K562 (cell line): Measurements from ENCODE around the gene DGCR6L. TPM values are rescaled to one million over a fixed set of nuclear protein-coding genes. Genes with fewer than 3 reads are reported as not detected.
"Not testable (repeated sequence)": the region's sequence is repeated elsewhere in the genome, so short reads cannot be mapped to it uniquely, and the experiment has no call there.

Experiments
- ATAC-seq: fragments of 200-7000 bp; cut with Tn5 transposase; 3 replicates; pipeline ENCODE4 v1.9.1; 2020; ENCODE audit warnings: moderate library complexity
- BruUV-seq: library from RNA; stranded (reverse); fragments of 400-500 nt; replicated peaks from 2 replicates; lab custom pipeline; 2021; lab: Mats Ljungman, UMichigan
- CTCF ChIA-PET: fragments of 300-600 bp; formaldehyde crosslinking; extraction: SDS; loops from one replicate; lab custom pipeline; 2021; ENCODE audit warnings: low intra/inter-chr PET ratio; lab: Yijun Ruan, JAX
- POLR2A ChIA-PET: fragments of 300-600, 350-650 bp; sonication (Branson Sonifier 250); formaldehyde crosslinking; extraction: SDS; loops from one replicate; lab custom pipeline; 2021; ENCODE audit warnings: antibody characterized with exemption, inconsistent platforms; lab: Yijun Ruan, JAX
- DNase-seq, 4 experiments: peaks; one replicate each; pipeline versions ENCODE4 v3.0.0 to v3.0.0-alpha.2; 2011 to 2018; ENCODE audit warnings: low spot score in 3 of 4, mixed read lengths in 3 of 4; ENCODE audit errors: extremely low read depth in 1 of 4
- FAIRE-seq: peaks from 2 replicates; lab custom pipeline; 2011; peaks lifted over from hg19 to GRCh38; lab: Jason Lieb, UNC
- H2AFZ ChIP-seq: 2 replicates; pipeline ENCODE4 v1.6.0; 2011; ENCODE audit warnings: low read depth, low read length, control low read depth, inconsistent platforms
- H3K27ac ChIP-seq: fragments of 200-600 bp; 3 replicates; pipeline ENCODE4 v1.8.0; 2011; ENCODE audit warnings: low read depth, mild to moderate bottlenecking, control low read depth, inconsistent platforms, low read length, moderate library complexity, mixed read lengths; ENCODE audit errors: extremely low read depth
- H3K27me3 ChIP-seq, 2 experiments: fragments of 300-600 bp in 1 of 2; 2 replicates in 1 of 2; 3 replicates in 1 of 2; pipeline versions ENCODE4 v1.6.0 to v1.8.0; 2011; ENCODE audit warnings: inconsistent platforms in 2 of 2, low read length in 2 of 2, mild to moderate bottlenecking in 1 of 2, mixed read lengths in 1 of 2, moderate library complexity in 1 of 2; ENCODE audit not compliant: control insufficient read depth in 2 of 2, insufficient read depth in 2 of 2
- H3K36me3 ChIP-seq: fragments of 300-600 bp; 3 replicates; pipeline ENCODE4 v1.8.0; 2011; ENCODE audit warnings: mild to moderate bottlenecking, low read length, inconsistent platforms; ENCODE audit not compliant: control insufficient read depth, insufficient read depth
- H3K4me1 ChIP-seq, 2 experiments: fragments of 200-600 bp in 1 of 2; replicated peaks in 1 of 2; 2 replicates in 1 of 2; 3 replicates in 1 of 2; pipeline versions ENCODE4 v1.5.1 to v1.8.0; 2011; ENCODE audit warnings: inconsistent platforms in 2 of 2, low read length in 2 of 2, mild to moderate bottlenecking in 1 of 2, mixed read lengths in 1 of 2, moderate library complexity in 1 of 2; ENCODE audit not compliant: control insufficient read depth in 2 of 2, insufficient read depth in 2 of 2
- H3K4me2 ChIP-seq: 2 replicates; pipeline ENCODE4 v1.6.1; 2011; ENCODE audit warnings: low read length, control low read depth, inconsistent platforms, mixed read lengths; ENCODE audit not compliant: insufficient read depth
- H3K4me3 ChIP-seq: fragments of 200-600 bp; sonication (generic), shearing (Covaris generic); 2 replicates; pipeline ENCODE4 v1.5.1; 2016; ENCODE audit warnings: control low read depth, inconsistent platforms
- H3K79me2 ChIP-seq: fragments of 200-600 bp; 3 replicates; pipeline ENCODE4 v1.8.0; 2011; ENCODE audit warnings: low read length, inconsistent platforms; ENCODE audit not compliant: control insufficient read depth, insufficient read depth
- H3K9ac ChIP-seq, 2 experiments: 2 replicates each; pipeline versions ENCODE4 v1.6.0 to v1.6.1; 2011; ENCODE audit warnings: low read depth in 2 of 2, low read length in 2 of 2, control low read depth in 1 of 2, inconsistent platforms in 1 of 2, mild to moderate bottlenecking in 1 of 2, mixed read lengths in 1 of 2; ENCODE audit not compliant: insufficient read depth in 1 of 2
- H3K9me1 ChIP-seq: one replicate; pipeline ENCODE4 v1.6.0; 2011; ENCODE audit warnings: inconsistent platforms, mild to moderate bottlenecking, low read length, moderate library complexity; ENCODE audit not compliant: control insufficient read depth, insufficient read depth
- H3K9me3 ChIP-seq: replicated peaks from 2 replicates; pipeline ENCODE4 v1.5.1; 2011; ENCODE audit warnings: low read depth, low read length, inconsistent platforms; ENCODE audit not compliant: control insufficient read depth, insufficient read depth
- H4K20me1 ChIP-seq: replicated peaks from 2 replicates; pipeline ENCODE4 v1.6.1; 2011; ENCODE audit warnings: low read length, inconsistent platforms, mixed read lengths; ENCODE audit not compliant: control insufficient read depth, insufficient read depth
- EZH2 ChIP-seq: IDR thresholded peaks from 2 replicates; pipeline ENCODE4 v1.6.1; 2012; ENCODE audit warnings: low read depth, mild to moderate bottlenecking, inconsistent platforms, low read length, borderline replicate concordance
- NR3C1 ChIP-seq: sonication (generic); formaldehyde crosslinking; IDR thresholded peaks from 2 replicates; pipeline ENCODE4 v1.8.1; 2022; ENCODE audit warnings: missing genetic modification reagents
- RAD51 ChIP-seq: fragments of 450-650 bp; IDR thresholded peaks from 2 replicates; pipeline ENCODE4 v1.7.1; 2016; ENCODE audit warnings: low read depth, mild to moderate bottlenecking, borderline replicate concordance
- WGBS: fragments of 100-300 bp; shearing (Covaris generic); methylation state at CpG from one replicate; pipeline ENCODE4 v1.1.6; 2016; ENCODE audit warnings: low coverage, mixed read lengths; ENCODE audit not compliant: insufficient coverage; ENCODE audit errors: missing lambda C conversion rate; 5-methylcytosine and 5-hydroxymethylcytosine counted together
- in situ Hi-C: fragments of 300-500 bp; cut with MboI; formaldehyde crosslinking; loops from 4 replicates; pipeline ENCODE4 v1.15.0; 2018; ENCODE audit warnings: inconsistent platforms, mixed read lengths
- intact Hi-C: fragments of 100-400 bp; cut with micrococcal nuclease; formaldehyde crosslinking; loops from 2 replicates; pipeline ENCODE4 v1.14.2; 2022
- polyA plus RNA-seq, 8 experiments: library from polyadenylated mRNA; depleted of rRNA in 4 of 8; stranded (reverse) in 5 of 8; unstranded in 3 of 8; fragments of >200 nt; fragmentation: Nextera tagmentation in 2 of 8; fragmentation: Illumina TruSeq in 1 of 8; extraction: Ambion mirVana in 2 of 8; extraction: Trizol in 1 of 8; gene quantifications; 2 replicates each; pipeline versions ENCODE4 v1.2.1 to v1.2.3, GENCODE V29; 2011 to 2014; ENCODE audit warnings: inconsistent platforms in 1 of 8, missing spikeins in 1 of 8
- total RNA-seq, 7 experiments: library from RNA; depleted of rRNA in 6 of 7; stranded (reverse); fragments of >200 nt in 6 of 7; fragmentation: Illumina TruSeq in 2 of 7; extraction: Trizol in 2 of 7; gene quantifications; 2 replicates each; pipeline versions ENCODE4 v1.2.1 to v1.2.3, GENCODE V29; 2011 to 2021; ENCODE audit warnings: low replicate concordance in 1 of 7
- TF ChIP-seq, protein P1 (sequence below): fragments of 450-650 bp; formaldehyde crosslinking; IDR thresholded peaks from 2 replicates; pipeline ENCODE4 v1.4.0; 2020; ENCODE audit warnings: mild to moderate bottlenecking, mixed read lengths

The DGCR6L gene
- total and polyA plus RNA-seq, 9 of the 15 experiments (the other 6 are each of a cell fraction or from before 2014, with no cell fraction given): 3.6 to 151 (median 51.0) TPM

GRCh38 chr22:20306646-20307447 is 13.0 kb downstream of the DGCR6L start:
- H3K4me3 ChIP-seq, FAIRE-seq, H3K79me2 ChIP-seq, H3K9me3 ChIP-seq, CTCF ChIA-PET, BruUV-seq, H2AFZ ChIP-seq, H3K4me2 ChIP-seq, intact Hi-C loops, DNase-seq, H3K36me3 ChIP-seq, H3K27ac ChIP-seq, H3K9me1 ChIP-seq, ATAC-seq: not testable (repeated sequence)
- Histone ChIP-seq H3K4me1 (peaks cover 0 to 34% of the 10 kb centered on the region in 2 experiments; a peak in 2 of 5 replicates), H4K20me1 (peaks cover 13% of the 10 kb centered on the region; the same call in 1 of the 2 replicates), H3K9ac (peak overlapping the region in 1 of 2 experiments; percentile 49; a peak in 1 of 4 replicates), H3K27me3 (peaks cover 42 to 78% of the 10 kb centered on the region in 2 experiments; a peak in 4 of 5 replicates)
- 0 out of 2 replicates have a peak, but pooled peaks have one; percentile 27 for TF ChIP-seq NR3C1
- 0 out of 2 replicates have a peak, but pooled peaks have one; percentile 24 for TF ChIP-seq EZH2
- TF ChIP-seq, protein P1, sequence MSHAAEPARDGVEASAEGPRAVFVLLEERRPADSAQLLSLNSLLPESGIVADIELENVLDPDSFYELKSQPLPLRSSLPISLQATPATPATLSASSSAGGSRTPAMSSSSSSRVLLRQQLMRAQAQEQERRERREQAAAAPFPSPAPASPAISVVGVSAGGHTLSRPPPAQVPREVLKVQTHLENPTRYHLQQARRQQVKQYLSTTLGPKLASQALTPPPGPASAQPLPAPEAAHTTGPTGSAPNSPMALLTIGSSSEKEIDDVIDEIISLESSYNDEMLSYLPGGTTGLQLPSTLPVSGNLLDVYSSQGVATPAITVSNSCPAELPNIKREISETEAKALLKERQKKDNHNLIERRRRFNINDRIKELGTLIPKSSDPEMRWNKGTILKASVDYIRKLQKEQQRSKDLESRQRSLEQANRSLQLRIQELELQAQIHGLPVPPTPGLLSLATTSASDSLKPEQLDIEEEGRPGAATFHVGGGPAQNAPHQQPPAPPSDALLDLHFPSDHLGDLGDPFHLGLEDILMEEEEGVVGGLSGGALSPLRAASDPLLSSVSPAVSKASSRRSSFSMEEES (CRISPR knock-in tag): peak; percentile 91
- peak; percentile 26; the same call in 1 of the 2 replicates for TF ChIP-seq RAD51
- in situ Hi-C loops: loop anchor here (25.0 kb wide), 1 partner anchor 1895 kb away; no protein-coding TSS in a partner anchor
- WGBS: 6% methylated on average over 20 of the region's 21 CpGs
- POLR2A ChIA-PET: interaction anchor here (0.6 to 3.8 kb wide), 6 partner anchors 14 to 284 kb away, joined by 3 to 19 read pairs (median 4); partner anchors contain the start of genes DGCR6L and MED15
